Stimulated activated CD4-positive, alpha-beta T cell treated with anti-CD3 and anti-CD28 coated beads, Interleukin-12 subunit alpha, Interleukin-12 subunit beta, amount 100 ng/mL, for 48 hours (primary cell): Measurements from ENCODE around the gene ANKRD44.
"Not testable (repeated sequence)": the region's sequence is repeated elsewhere in the genome, so short reads cannot be mapped to it uniquely, and the experiment has no call there.

Experiments
- DNase-seq, 3 donors: peaks; one replicate each; pipeline ENCODE4 v3.0.0-alpha.2; 2020; ENCODE audit warnings: low read depth in 2 of 3, low spot score in 1 of 3

ANKRD44 gene

DNA sequence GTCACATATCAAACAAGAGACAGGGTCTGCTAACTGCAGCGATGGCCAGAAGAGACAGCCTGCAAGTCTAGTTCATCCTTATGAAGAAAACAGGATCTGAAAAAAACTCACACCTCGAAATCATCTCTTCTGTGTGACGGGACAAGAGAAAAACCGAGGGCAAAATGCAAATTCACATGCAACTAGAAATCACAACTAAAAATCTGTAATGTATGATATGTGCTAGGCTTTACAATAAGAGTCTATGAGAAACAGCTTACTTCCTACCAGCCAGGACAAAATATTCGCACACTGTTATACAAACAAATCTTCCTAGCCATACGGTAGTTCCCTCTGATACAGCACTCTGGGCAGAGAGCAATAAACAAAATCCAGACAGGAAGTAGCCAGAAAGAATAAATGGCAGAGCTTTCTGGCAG lies 48.8 kb downstream of the ANKRD44 start:
- no peak for DNase-seq

DNA sequence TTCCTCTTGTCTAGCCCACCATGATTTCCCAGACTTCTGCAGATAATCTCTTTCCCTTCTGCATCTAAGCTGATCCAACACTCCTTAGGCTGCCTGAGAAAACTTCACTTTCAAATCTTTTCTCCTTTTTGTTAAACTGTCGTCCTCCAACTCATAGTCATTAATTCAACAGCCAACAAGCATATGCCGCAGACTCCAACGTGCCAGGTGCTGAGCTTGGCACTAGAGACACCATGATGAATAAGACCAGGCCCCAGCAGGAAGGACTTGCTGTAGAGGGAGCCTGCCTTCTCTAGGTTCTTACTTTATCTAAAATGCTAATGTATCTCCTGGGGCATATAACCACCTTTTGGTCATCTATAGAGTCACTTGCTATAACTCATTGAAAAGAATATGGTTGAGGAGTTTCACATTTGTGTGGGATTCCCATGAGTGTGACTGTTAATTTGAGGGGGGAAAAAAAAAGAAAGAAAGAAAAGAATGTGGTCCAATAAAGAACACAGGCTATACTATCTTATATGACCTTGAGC lies 51.0 kb downstream of the ANKRD44 start:
- DNase-seq = no peak

DNA sequence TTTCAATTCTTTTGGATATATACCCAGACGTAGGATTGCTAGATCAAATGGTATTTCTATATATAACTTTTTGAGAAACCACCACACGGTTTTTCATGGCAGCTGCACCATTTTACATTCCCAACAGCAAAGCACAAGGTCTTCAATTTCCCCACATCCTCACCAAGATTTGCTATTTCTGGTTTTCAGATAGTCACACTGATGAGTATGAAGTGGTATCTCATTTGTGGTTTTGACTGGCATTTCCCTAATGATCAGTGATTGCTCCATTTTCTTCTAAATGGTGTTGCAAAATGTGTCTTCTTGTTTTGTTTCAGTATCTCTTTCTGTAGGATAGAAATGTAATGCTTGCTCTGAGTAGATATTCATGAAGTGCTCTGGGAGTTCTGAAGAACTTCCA lies 52.0 kb downstream of the ANKRD44 start:
- no peak for DNase-seq

DNA sequence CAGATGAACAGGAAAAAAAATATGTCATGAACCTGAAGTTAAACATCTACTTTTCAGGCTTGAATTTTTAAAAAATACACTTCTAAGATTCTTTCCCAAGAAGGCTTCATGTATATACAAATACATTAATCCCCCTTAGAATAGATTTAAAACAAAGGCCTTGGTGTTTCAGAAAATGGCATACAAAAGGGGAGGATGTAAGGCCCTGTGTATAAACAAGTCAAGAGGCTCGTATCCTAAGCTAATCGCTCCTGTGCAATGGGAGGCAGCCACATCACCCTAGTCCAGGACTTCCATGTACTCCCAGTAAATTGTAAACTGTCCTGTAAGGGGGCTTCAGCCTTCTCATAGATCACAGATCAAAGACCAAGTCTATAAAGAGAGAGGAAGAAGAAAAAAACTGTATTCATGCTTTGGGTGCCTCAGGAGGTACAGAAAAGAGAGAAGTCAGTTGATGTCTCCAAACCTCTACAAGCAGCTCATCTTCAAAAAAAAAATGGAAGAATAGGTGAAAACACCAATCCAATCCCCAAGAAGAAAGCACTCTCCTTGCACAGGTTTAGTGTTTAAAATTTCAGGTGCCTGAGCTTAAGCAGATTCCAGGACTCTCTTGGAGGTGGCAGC lies 53.9 kb downstream of the ANKRD44 start:
- no peak for DNase-seq

GRCh38 chr2:197256021-197256420 lies 54.6 kb downstream of the ANKRD44 start:
- DNase-seq = no peak

- peak; percentile 61 to 75 (median 68) for DNase-seq
Observed at GRCh38 chr2:197255543-197255942, 55.0 kb downstream of the ANKRD44 start.

DNA sequence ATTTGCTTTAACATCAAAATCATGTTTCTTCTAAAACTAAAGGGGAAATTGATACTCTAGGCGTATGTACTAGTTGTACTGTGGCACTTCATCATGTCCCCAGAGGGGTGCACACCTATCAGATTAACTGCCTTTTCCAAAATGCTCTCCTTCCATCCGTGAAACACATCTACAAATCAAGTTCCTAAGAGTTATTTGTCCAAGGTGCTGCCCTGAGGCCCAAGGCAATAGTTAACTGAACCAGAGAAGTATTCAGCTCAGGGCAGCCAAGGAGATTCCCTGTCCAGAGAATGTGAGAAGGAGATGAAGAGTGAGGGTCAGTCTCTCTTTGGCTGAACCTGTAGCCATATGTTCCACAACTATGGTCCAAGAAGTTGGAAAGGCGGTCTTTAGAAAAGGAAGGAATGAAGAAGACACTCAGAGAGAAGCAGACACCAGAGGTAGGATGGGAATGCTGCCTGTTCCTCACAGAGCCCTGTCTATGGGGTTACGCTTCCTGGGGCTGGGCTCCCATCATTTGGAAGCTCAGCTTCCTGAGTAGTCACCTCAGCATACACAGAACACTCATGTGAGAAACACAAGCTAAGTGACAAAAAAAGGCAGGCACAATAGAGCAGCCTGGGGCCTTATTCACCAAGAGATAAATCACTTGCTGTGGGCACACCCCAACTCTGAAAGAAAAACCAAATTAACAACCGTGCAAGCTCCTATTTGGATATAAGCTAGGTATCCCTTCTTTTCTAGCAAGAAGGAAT lies 55.6 kb downstream of the ANKRD44 start:
- DNase-seq = no peak

DNA sequence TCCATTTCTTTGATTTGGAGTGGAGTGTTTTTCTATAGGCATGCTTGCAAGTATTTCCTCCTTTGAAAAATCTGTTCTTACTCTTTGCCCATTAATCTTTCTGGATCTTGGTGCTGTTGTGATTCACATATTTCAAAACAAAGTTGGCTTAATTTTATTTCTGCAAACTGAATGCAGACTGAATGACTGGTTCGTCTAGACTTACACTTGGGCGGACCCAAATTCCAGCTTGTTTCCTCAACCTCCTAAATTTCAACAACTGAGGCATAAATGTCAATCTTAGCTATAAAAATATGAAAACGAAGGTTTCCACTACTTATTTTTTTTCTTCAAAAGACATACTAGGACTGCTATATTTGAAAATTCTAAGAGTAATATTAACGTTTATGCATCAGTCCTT lies 59.0 kb downstream of the ANKRD44 start:
- DNase-seq = no peak

- DNase-seq = no peak
Observed at GRCh38 chr2:197251163-197251562, 59.4 kb downstream of the ANKRD44 start.

DNA sequence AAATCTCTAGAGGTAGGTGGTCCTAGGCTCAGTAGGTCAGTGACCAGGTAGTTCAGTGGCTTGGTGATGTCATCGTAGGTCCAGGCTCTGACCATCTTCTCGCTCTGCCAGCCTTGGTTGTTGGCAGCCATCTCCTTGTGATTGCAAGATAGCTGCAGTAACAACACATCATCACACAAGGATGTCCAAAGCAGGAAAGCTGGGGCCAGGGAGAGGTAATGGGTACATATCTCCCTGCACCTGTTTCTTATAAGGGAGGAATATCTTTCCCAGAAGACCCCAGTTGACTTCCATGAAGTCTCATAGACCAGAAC lies 60.5 kb downstream of the ANKRD44 start:
- DNase-seq = no peak

DNA sequence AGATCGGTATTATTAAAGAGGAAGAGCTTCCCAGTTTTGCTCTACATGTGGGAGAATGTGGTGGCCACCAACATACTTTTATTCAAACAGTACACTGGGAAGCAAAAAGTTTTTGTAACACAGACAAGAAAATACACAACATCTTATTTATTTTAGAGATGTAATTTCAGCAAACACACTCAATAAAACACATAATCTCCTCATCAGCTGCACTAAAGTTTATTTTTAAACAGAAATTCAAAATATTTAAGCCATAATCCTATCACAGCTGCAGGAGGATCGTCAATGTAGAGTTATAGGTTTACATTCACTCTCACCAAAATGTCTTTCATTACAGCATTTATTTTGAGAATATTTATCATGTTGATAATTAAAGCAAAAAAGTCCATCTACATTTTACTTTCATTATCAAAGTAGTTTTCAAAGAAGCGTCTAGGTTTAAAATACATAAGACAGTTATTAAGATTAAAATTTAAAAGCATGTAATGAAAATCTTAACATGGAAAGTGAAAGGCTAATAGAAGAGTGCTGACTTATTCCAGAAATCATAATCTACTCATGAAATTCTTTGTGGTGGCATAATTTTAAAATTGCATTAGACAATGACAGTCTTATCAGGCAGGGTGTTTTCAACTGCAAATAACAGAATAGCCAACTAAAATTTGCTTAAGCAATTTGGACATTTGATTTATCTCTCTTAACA lies 61.0 kb downstream of the ANKRD44 start:
- DNase-seq = no peak

GRCh38 chr2:197248623-197249022 lies 62.0 kb downstream of the ANKRD44 start:
- DNase-seq = no peak

GRCh38 chr2:197248001-197248401 lies 62.6 kb downstream of the ANKRD44 start:
- no peak for DNase-seq

GRCh38 chr2:197247083-197247482 lies 63.5 kb downstream of the ANKRD44 start:
- DNase-seq = no peak

DNA sequence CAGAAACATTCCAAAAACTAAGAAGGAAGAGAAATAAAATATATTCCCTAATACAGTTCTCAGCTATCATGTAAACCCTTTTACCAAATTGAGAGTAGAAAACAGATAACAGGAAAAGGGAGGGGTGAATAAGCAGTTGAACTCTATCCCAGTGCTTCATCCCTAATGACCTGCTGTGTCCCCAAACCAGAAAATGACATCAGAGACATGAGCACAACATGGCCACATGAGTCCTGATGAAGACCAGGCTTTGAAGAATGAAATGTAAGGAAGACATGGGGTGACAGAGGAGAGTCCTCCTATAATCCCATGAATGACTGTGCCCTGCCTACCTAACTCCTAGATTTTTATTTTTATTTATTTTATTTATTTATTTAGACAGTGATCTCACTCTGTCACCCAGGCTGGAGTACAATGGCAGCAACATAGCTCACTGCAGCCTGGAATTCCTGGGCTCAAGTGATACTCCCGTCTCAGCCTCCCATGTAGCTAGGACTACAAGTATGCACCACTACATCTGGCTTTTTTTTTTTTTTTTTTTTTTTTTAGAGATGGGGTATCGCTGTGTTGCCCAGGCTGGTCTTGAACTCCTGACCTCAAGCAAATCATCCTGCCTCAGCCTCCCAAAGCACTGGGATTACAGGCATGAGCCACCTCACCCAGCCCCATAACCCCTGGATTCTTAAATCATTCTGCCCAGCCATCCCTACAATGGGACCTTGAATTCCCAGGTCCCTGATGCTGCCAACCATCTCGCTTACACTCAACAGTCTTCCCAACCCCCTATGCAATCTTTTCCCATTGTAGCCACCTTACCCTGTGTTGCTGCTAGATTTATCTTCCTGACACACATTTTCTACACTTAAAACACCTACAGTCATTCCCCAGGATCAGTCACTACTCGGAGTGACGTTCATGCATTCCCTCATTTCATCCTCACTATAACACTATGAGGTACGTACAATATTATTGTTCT lies 64.5 kb downstream of the ANKRD44 start:
- no peak for DNase-seq

DNA sequence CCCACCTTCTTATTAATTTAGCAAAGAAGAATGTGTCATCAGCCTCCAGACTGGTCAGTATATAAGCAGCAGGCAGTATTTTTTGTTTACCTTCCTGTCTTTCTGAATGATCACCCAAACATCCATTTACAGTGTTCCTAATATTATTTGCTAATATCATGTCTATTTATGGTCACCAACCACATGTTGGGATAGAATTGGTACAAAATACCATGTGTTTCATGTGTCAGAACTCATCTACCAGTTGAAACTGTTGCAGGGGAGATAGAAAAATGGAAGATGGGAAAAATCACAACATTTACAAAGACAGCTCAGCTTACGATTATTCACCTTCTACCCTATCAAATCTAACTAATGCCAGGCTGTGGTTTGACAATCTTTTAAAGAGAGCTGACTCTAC lies 66.2 kb downstream of the ANKRD44 start:
- DNase-seq = no peak

DNA sequence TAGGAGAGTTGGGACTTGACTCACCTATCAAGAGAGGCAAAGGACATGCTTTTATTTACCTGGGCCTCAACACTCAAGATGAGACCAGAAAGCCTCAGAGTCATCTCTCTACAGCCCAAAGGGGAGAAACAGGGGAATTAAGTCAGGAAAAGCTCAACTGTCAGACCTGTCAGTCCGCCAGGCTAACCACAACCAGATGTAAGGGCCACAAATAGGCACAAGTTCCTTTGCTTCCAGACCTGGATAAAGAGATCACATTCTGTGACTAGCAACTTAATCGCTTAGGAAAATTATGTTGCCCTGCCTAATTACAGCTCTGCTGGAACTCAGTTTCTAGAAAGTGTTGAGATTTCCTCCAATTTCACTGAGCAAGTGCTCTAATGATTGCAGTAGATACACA lies 67.9 kb downstream of the ANKRD44 start:
- DNase-seq = no peak

GRCh38 chr2:197241596-197241995 lies 69.0 kb downstream of the ANKRD44 start:
- no peak for DNase-seq

DNA sequence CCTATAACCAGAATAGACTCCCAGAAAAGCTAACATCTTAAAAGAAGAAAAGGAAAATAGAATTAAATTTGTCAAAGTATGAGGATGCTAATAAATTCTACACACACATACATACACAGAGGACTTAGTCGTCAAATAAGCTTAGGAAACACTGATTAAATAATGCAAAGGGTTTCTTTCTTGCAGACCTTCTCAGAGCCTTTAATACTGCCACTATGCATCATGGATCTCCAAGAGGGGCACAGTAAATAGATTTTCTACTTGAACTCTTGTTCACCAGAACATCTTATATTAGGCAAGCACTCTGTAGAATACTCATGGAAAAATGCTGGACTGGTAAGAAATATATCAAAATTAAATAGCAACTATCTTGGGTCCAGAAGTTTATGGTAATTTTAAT lies 69.4 kb downstream of the ANKRD44 start:
- no peak for DNase-seq

DNA sequence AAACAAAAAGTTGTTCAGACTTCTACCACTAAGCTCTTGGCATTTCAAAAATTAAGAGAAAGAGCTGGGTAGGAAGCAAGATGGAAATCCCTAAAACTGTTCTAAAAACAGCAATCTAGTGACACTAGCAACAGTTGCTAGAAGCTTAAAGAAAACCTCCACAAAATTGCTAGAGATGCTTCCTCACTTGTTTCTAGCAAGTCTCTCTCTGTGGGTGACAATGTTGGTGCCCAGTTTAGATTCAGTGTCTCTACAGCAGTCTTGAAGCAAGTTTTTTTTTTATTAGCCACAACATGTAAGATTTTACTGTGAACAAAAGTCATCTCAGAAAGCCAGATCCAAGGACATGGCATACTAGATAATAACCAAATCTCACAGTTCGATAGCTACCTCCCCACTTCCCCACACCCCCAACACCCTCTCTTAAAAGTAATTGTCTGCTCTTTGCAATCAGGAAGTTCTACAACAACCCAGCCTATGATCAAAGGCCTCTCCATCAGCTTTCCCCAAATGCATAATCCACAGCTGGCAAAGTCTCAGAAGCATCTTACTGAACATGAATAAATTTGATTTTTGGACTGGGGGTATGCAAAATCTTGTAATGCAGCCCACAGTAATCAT lies 70.0 kb downstream of the ANKRD44 start:
- no peak for DNase-seq

- not testable (repeated sequence) for DNase-seq
Observed at GRCh38 chr2:197240018-197240417, 70.6 kb downstream of the ANKRD44 start.
